Hepatocyte (in vitro differentiated cells): ENCODE data around the gene ZSWIM3. TPM values are rescaled to one million over a fixed set of nuclear protein-coding genes. Genes with fewer than 3 reads are reported as not detected.

ENCODE experiments used
- DNase-seq: peaks from one replicate; pipeline ENCODE4 v3.0.0-alpha.2; 2016; ENCODE audit warnings: low spot score
- H2AFZ ChIP-seq: fragments of 200-600 bp; sonication (generic); 2 replicates; pipeline ENCODE4 v1.6.0; 2016; ENCODE audit warnings: antibody characterized with exemption, mild to moderate bottlenecking
- H3K27ac ChIP-seq: fragments of 200-600 bp; sonication (generic); 2 replicates; pipeline ENCODE4 v1.5.1; 2016; ENCODE audit warnings: mild to moderate bottlenecking
- H3K27me3 ChIP-seq: fragments of 200-600 bp; sonication (generic); 2 replicates; pipeline ENCODE4 v1.6.1; 2016
- H3K36me3 ChIP-seq: fragments of 200-600 bp; sonication (generic); replicated peaks from 2 replicates; pipeline ENCODE4 v1.5.1; 2016; ENCODE audit warnings: low read depth; ENCODE audit not compliant: insufficient read depth
- H3K4me1 ChIP-seq: fragments of 200-600 bp; sonication (generic); 2 replicates; pipeline ENCODE4 v1.5.1; 2016; ENCODE audit warnings: mild to moderate bottlenecking, moderate library complexity; ENCODE audit not compliant: insufficient read depth
- H3K4me2 ChIP-seq: fragments of 200-600 bp; sonication (generic); 2 replicates; pipeline ENCODE4 v1.6.0; 2016
- H3K4me3 ChIP-seq: fragments of 200-600 bp; sonication (generic); 2 replicates; pipeline ENCODE4 v1.5.1; 2016; ENCODE audit warnings: mild to moderate bottlenecking
- H3K79me2 ChIP-seq: fragments of 200-600 bp; sonication (generic); 2 replicates; pipeline ENCODE4 v1.6.0; 2017; ENCODE audit warnings: mild to moderate bottlenecking
- H3K9me2 ChIP-seq: fragments of 200-600 bp; sonication (generic); replicated peaks from 2 replicates; pipeline ENCODE4 v1.6.0; 2017; ENCODE audit warnings: mild to moderate bottlenecking; ENCODE audit not compliant: insufficient read depth
- H3K9me3 ChIP-seq: fragments of 200-600 bp; sonication (generic); 2 replicates; pipeline ENCODE4 v1.5.1; 2016; ENCODE audit warnings: low read depth, mild to moderate bottlenecking
- H4K20me1 ChIP-seq: fragments of 200-600 bp; sonication (generic); 2 replicates; pipeline ENCODE4 v1.6.0; 2016; ENCODE audit warnings: mild to moderate bottlenecking; ENCODE audit not compliant: insufficient read depth, poor library complexity, severe bottlenecking
- CTCF ChIP-seq: fragments of 200-600 bp; sonication (generic); IDR thresholded peaks from 2 replicates; pipeline ENCODE4 v1.5.1; 2016; ENCODE audit warnings: antibody characterized with exemption, mild to moderate bottlenecking; ENCODE audit not compliant: poor library complexity
- EZH2 ChIP-seq: fragments of 200-600 bp; sonication (generic); IDR thresholded peaks from 2 replicates; pipeline ENCODE4 v1.6.1; 2016; ENCODE audit warnings: antibody characterized with exemption, mild to moderate bottlenecking, borderline replicate concordance
- EZH2phosphoT487 ChIP-seq: fragments of 200-600 bp; sonication (generic); IDR thresholded peaks from one replicate; pipeline ENCODE4 v1.6.1; 2018; ENCODE audit warnings: antibody characterized with exemption, mild to moderate bottlenecking, low read depth, moderate library complexity; ENCODE audit not compliant: unreplicated experiment, severe bottlenecking
- WGBS: methylation state at CpG from one replicate; pipeline ENCODE4 v1.1.6; 2016; ENCODE audit warnings: low lambda C conversion rate; ENCODE audit errors: missing lambda C conversion rate; 5-methylcytosine and 5-hydroxymethylcytosine counted together
- polyA plus RNA-seq: library from polyadenylated mRNA; unstranded; fragments of >200 nt; fragmentation: Nextera tagmentation; extraction: Ambion mirVana; gene quantifications from 2 replicates; pipeline ENCODE4 v1.2.1, GENCODE V29; 2016
- total RNA-seq: library from RNA; depleted of rRNA; stranded (reverse); fragments of >200 nt; gene quantifications from 2 replicates; pipeline ENCODE4 v1.2.3, GENCODE V29; 2014

The ZSWIM3 gene
- total and polyA plus RNA-seq, 2 experiments from 2014 or later, result 4.1 to 6.2 TPM

DNA sequence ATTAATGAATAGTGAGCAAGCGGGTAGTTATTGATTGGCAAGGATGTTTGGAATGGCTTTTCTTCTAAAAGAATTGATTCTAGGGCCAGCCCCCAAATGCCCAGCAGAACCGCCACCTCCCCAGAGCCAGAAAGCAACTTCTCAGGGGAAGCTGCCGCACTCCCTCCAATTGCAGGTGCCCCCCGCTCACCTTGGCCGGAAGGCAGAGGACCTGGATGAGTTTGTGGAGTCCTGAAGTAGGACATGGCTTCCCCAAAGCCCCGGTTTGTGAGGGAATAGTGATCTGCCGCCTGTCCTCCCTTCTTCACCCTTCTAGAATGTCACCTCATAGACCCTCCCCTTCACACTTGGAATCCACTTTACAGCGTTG is 29.9 kb downstream of the ZSWIM3 start, which contains the start of gene SPATA25:
Gene SPATA25, minus strand, starts transcription at position 277 of the 370 bp plus-strand sequence. Its CDS starts 32 bp downstream, at position 245.
- no peak for TF ChIP-seq EZH2phosphoT487
- TF ChIP-seq CTCF, result no peak
- TF ChIP-seq EZH2, result no peak
- WGBS, result 93% methylated on average over 8 of the region's 8 CpGs
- Histone ChIP-seq H3K4me2 (peak within 1 kb of the TSS; percentile 92), H4K20me1 (peaks cover 3% of the 10 kb centered on the region), H3K79me2 (peaks cover 34% of the 10 kb centered on the region), H3K9me2 (no peaks in the 10 kb centered on the region), H3K4me1 (peaks cover 14% of the 10 kb centered on the region), H3K36me3 (no peaks in the 10 kb centered on the region), H3K27ac (no peak within 1 kb of the TSS), H2AFZ (no peak within 1 kb of the TSS), H3K27me3 (no peaks in the 10 kb centered on the region), H3K4me3 (no peak within 1 kb of the TSS), H3K9me3 (no peaks in the 10 kb centered on the region)
- no peak for DNase-seq

DNA sequence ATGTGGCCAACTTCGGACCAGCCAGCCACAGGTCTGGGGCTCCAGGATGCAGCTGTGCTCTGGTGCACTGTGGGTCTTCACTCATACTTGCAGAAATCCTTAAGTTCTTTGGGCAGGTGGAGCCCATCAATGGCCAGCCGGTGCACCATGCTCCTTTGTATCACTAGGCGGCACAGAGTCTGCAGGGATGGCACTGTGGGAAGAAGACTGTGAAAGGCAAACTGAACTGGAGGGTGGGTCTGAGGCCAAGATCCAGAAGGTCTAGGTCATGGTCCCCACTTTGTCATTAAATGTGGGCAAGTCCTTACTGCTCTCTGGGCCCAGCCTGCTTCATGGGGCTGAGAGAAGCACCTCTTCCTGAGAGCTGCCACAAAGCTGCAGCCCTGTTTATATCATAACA is 31.3 kb downstream of the ZSWIM3 start:
- peaks cover 40% of the 10 kb centered on the region for H3K79me2 ChIP-seq
- TF ChIP-seq EZH2 (no peak), EZH2phosphoT487 (no peak), CTCF (no peak)

GRCh38 chr20:45890077-45890984 is 32.9 kb downstream of the ZSWIM3 start:
- no peaks in the 10 kb centered on the region for H3K27me3 ChIP-seq
- H3K36me3 ChIP-seq, result no peaks in the 10 kb centered on the region
- peak overlapping the region; percentile 92 for H3K4me2 ChIP-seq
- TF ChIP-seq CTCF (peak; percentile 76), EZH2 (no peak)
- 2% methylated on average over 62 of the region's 79 CpGs for WGBS
- peak overlapping the region; percentile 86 for H3K27ac ChIP-seq
- peaks cover 14% of the 10 kb centered on the region for H3K4me1 ChIP-seq
- peak overlapping the region; percentile 26 for H3K4me3 ChIP-seq
- H3K79me2 ChIP-seq, result peaks cover 44% of the 10 kb centered on the region
- no peaks in the 10 kb centered on the region for H3K9me2 ChIP-seq
- peak overlapping the region; percentile 43 for H2AFZ ChIP-seq
- DNase-seq, result peak; percentile 92
- peaks cover 3% of the 10 kb centered on the region for H4K20me1 ChIP-seq
- H3K9me3 ChIP-seq, result no peaks in the 10 kb centered on the region

More for the DNA sequence above, 31.3 kb downstream of the ZSWIM3 start:
- H3K27ac ChIP-seq, result no peak overlapping the region
- no peak overlapping the region for H2AFZ ChIP-seq
- peaks cover 3% of the 10 kb centered on the region for H4K20me1 ChIP-seq
- peaks cover 22% of the 10 kb centered on the region for H3K4me1 ChIP-seq
- H3K4me2 ChIP-seq, result peak overlapping the region; percentile 92
- WGBS, result 91% methylated on average over 3 of the region's 3 CpGs
- H3K4me3 ChIP-seq, result no peak overlapping the region
- DNase-seq, result no peak
- no peaks in the 10 kb centered on the region for H3K27me3 ChIP-seq
- H3K9me3 ChIP-seq, result no peaks in the 10 kb centered on the region
- H3K36me3 ChIP-seq, result no peaks in the 10 kb centered on the region
- H3K9me2 ChIP-seq, result no peaks in the 10 kb centered on the region
